HG03520 (cell line): ENCODE data around the gene ZNF536.

Experiments
- ATAC-seq: cut with Tn5 transposase; IDR thresholded peaks from one replicate; pipeline ENCODE4 v1.9.1; 2021; ENCODE audit warnings: mild to moderate bottlenecking, moderate library complexity; ENCODE audit not compliant: unreplicated experiment

The ZNF536 gene

DNA sequence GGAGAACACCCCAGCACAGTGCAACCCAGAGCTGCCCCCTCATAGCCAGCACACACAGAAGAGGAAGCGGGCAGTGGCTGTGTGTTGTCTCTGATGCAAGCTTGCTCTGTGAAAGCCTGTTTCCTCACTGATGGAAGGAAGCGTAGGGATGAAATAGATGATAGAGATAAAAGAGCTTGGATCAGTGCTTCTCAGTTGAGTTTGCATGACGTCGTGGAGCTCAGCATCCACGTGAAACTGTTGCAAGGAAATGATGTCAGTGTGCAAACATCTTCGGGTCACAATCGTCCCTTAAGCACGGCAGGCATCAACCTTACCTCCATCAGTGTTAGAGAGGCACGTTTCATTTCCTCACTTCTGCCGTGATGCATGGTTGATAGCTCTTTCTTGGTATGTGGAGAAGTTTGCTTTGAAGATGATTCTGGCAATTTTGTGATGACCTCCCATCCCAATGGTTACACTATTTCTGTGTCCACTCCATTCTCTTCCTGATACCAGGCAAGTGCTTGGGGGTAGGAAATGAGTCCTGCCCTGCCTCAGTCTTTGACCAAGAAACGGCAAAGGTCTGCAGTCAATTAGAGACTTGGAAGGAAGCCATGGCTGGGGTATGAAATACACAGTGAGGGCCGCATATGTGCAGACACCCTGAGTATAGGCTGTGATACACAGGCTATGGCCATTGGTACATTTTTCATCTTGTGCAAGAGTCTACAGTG, 183.0 kb downstream of the ZNF536 start:
- no peak for ATAC-seq

DNA sequence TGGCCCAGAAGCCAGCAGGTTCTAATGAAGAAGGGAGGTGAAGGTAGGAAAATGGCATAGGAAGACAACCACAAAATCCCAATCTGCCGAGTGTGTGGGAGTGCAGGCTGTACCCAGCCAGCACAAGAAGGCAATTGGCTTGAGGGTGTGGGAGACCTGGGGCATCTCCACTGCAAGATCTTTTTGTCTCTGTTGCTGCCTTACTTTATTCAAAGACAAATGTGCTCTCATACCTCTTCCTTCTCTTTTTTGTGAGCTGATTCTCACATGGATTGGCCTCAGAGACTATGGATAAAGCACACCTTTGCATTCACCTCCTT, 183.6 kb downstream of the ZNF536 start:
- no peak for ATAC-seq

DNA sequence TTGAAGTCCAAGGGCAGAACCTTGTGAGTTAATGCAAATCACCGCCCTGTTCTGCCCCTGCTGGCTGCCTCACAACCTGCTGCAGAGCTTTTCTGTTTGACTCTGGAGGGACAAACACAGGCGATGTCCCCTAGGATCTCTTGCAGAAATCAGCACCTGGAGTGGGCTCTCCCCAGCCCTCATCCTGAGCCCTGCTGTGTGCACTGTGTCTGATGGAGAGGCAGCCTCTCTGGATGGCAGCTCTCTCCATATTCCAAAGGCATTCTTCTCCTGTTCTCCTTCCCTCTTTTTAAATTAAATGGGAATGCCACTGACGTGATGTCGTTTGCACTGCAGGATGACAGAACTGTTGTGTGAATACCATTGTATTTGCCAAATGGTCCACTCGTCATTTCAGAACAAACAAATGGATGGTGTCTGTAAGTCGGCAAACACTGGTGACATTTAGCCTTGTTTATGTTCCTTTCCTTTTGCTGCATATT, 184.1 kb downstream of the ZNF536 start:
- ATAC-seq = no peak

DNA sequence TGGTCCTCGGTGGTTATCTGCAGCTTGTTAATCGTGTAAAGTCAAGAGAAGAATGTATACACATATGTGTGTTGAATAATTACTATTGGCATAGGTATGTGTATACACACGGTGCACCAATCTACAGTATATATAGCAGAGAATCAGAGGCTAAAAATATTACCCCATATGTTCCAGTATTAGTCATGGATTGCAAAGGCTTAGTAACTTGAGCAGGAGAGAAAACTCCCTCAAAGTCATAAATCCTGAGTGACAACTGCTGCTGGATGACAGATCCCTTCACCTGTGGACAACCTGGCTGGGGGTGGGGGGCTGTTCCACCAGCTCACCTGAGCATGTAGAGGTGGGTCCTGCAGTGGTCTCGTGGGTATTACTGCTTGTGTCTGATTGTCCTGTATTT, 185.0 kb downstream of the ZNF536 start:
- no peak for ATAC-seq

- ATAC-seq = no peak
Observed at GRCh38 chr19:30557927-30558557, 185.9 kb downstream of the ZNF536 start.

DNA sequence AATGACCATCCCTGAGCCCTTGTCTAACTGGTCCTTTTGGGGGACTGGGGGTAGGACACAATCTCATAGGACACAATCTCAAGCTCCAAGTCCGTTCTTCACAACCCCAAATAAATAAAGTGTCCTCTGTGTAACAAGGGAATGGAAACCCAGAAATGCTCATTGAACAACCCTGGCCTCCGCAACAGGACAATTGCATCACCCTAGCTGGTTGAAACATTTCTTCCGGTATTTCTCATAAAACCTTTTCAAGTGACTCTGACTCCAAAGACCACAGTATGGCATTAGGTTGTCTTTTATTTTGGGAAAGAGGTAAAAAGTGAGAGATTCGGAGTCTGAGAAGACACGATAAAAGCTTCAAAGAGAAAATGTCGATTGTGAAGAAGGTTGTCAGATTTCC, 186.6 kb downstream of the ZNF536 start:
- no peak for ATAC-seq

GRCh38 chr19:30559446-30559845, 187.3 kb downstream of the ZNF536 start:
- no peak for ATAC-seq

DNA sequence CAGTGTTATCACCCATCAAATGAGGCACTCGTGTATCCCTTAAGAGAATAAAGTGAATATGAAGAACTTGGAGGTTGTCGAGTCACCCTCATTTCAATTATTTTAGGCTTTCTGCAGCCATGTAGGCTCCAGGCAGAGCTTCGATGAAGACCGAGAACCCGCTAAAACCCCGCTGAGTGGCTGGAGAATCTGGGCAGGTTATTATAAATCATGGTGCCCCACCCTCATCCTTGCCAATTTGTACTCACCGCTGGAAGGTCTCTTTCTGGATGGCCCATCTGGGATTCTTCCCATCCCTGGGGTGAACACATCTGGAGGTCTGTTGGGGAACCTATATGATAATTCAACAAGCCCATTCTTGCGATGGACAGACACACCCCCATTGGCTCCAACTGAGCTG, 190.8 kb downstream of the ZNF536 start:
- ATAC-seq = no peak

GRCh38 chr19:30563691-30564090, 191.5 kb downstream of the ZNF536 start:
- ATAC-seq = no peak

DNA sequence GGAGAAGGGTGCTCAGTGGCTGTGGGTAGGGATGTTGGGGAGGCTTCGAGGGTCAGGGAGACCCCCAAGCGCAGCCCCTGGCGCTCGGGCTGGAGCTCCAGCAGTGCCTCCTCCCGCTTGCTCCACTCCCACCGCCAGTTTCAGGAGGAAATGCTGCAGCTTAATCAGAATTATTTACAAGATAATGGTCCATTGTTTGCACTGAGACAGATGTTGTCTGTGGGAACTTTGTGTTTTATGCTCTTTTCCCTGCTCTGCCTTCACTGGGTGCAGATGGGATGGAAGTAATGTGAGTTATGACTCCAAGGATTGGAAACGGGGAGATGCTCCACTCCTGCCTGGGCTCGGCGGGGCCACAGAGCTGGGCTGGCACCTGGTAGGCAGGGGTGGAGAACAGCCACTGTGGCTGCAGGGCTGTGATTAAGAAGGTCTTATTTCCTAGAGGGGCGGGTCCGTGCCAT, 192.4 kb downstream of the ZNF536 start:
- no peak for ATAC-seq

- ATAC-seq = no peak
Observed at GRCh38 chr19:30565636-30566035, 193.5 kb downstream of the ZNF536 start.

DNA sequence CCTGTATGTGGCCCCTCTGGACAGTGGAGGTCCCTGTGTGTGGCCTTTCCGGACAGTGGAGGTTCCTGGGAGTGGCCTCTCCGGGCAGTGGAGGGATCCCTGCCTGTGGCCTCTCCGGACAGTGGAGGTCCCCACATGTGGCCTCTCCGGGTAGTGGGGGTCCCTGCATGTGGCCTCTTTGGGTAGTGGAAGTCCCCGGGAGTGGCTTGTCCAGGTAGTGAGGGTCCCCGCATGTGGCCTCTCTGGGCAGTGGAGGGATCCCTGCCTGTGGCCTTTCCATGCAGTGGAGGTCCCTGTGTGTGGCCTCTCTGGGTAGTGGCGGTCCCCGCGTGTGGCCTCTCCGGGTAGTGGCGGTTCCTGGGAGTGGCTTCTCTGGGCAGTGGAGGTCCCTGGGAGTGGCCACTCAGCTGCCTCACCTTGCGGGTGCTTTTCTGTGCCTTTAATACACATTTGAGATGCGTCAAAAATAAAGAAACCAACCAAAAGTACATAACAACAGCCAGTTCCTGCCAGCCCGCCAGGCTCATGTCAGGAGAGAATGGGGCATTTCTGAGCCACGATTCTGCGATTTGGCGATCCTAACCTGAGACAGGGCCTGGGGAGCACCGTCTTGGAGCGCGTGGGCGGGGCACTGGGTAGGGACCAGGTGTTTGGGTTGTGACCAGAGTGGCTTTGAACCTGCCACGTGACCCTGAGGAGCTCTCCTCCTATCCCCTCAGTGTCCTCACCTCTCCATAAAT, 194.7 kb downstream of the ZNF536 start:
- no peak for ATAC-seq

DNA sequence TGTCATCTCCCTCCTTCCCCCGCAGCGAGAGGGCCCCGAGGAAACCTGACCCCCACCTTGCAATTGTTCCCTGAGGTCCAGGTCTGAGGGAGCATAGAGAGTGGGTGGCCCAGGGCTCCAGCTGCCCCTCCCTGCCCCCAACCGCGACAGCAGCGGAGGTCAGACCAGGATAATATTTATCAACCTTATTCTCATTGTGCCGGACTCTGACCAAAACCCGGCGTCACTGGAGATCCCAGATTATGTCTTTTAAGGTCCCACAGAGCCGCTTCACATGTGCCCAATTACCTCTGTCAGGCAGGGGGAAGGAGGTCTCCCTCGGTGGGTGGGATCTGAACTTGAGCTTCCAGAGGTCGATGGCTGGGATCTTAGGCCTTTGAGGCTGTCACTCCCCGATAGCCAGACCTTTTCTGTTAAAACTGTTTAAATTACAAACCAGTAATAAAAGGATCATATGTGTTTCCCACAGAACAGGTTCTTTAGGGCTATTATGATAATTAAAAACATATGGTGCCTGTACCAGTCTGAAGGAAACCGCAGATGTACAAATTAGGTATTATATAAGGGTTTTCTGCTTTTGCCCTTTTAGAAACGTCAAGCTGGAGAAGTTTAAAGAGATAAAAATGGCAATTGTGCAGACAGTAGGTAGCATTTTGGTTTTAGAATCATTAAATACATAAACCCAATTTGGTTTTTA, 195.5 kb downstream of the ZNF536 start:
- ATAC-seq = no peak

GRCh38 chr19:30570194-30570593, 198.0 kb downstream of the ZNF536 start:
- no peak for ATAC-seq

DNA sequence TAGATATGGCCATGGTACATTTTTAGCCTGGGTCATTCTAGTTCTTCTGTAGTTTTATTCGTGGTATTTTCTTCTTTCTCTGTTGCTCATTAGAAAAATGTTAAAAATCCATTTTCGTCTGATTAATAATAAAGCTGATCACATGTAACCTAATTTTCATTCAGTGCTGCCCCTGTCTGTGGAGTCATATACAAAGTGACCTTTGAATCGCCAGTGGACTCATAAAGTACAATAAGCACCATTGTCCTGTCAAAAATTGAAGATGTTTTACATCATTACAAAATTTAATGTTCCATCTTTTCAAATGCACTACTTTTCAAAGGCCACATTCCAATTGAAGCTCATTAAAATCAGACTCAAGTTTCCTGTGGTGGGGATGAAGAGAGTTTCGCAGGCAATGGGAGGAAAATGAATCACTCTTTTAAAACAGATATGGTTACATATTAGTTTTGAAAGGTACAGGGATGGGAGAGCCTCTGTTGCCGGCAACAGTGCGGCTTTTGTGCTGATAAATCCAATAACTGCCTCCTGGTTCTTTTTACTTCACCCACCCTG, 205.4 kb downstream of the ZNF536 start:
- no peak for ATAC-seq

GRCh38 chr19:30579419-30579818, 207.2 kb downstream of the ZNF536 start:
- ATAC-seq = no peak

DNA sequence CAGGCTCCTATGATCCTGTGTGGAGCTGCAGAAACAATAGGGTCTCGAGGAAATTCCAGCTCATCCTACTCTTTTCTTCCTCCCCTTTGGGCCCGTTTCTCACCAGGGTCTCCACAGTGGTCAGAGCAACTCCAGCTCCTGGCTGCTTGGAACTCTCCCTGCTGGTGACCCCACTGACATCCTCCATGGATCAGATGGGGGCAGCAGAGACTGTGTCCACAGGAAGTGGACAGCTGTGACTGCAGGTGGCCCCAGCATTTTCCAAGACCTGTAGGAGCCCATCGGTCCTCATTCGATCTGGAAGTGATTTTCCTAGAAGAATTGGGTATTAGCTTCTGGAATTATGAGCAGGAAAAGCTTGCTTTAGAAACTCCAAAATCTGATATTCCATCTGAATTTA, 208.5 kb downstream of the ZNF536 start:
- no peak for ATAC-seq

- ATAC-seq = no peak
Observed at GRCh38 chr19:30584090-30584489, 211.9 kb downstream of the ZNF536 start.

DNA sequence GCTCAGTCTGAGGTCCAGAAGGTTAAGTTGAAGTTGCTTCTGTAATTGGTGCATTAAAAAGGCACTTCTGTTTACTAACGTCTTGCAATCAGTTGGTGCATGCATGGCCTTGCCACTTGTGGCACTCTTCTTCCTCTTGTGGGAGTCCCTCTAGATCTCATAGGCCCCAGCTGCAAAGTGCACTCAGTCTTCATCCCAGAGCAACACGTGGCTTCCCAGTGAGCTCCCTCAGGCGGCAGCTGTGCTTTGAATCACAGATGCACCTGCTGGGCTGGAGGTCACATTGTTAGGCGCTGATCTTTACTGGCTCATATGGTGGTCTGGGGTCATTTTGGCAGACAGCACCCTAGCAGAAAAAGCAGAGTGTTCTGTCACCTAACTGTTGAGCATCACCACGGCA, 215.7 kb downstream of the ZNF536 start:
- no peak for ATAC-seq

GRCh38 chr19:30590596-30591229, 218.5 kb downstream of the ZNF536 start:
- no peak for ATAC-seq

DNA sequence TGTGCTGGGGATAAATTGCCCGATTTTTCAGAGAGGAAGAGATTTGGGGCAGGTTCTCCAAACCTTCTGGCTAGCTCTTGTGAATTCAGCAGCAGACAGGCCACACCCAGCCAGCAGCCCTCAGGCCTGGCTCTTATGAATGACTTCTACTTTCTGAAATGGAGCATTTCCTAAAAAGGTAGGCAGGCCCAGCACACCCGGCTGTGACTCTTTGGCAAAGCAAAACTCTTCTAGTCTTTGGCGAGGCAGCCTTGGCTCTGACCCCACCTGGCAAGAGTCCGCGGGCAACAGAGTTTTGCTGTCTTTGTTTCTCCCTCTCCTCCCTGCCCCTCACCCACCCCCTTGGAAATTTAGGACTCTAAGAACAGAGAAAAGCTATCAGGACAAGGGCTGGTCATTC, 221.2 kb downstream of the ZNF536 start:
- no peak for ATAC-seq
